GM19193 (cell line): Measurements from ENCODE around the gene APLP1.

ENCODE experiments used
- POLR2A ChIP-seq: IDR thresholded peaks from 4 replicates; pipeline ENCODE4 v1.6.1; 2011; ENCODE audit not compliant: insufficient read depth, insufficient read length; ENCODE audit errors: extremely low read depth

Gene APLP1

GRCh38 chr19:35863018-35863417, 5.4 kb upstream of the APLP1 start:
- no peak for TF ChIP-seq POLR2A

DNA sequence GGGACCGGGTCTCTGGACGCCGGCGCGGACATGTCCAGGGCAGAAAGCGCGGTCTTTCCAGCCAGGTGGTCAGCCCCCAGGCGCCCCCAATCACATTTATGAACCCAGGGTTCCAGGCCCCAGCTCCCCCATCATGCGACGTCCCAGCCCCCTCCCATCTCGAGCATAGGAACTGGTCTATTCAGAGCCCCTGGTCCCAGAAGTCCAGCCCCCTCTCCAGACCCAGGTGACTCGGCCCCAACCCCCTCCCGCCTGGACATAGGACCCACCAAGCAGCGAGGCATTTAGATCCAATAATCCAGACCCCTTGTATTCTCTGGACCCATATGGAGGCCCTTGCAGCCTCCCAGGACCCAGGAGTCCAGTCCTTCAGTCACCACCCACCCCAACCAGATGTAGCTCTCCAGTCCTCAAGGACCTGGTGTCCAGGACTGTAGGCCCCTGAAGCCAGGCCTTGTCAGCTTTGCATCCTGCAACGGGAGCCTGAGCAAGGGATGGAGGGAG, 501 bp downstream of the APLP1 start:
- no peak for TF ChIP-seq POLR2A

GRCh38 chr19:35869327-35870123, 1.2 kb downstream of the APLP1 start:
- no peak for TF ChIP-seq POLR2A

DNA sequence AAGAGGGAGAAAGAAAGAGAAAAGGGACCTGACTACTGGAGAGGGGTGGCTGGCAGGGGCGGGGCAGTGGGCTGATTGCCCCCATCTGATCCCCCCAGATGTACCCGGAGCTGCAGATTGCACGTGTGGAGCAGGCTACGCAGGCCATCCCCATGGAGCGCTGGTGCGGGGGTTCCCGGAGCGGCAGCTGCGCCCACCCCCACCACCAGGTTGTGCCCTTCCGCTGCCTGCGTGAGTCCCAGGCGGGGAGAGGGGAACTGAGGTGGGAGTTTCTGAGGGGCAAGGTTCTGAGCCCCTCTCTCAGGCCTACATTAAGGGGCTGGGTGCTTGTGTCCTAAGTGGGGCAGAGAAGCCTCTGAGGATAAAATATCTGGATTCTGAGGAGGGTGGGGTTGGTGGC, 2.4 kb downstream of the APLP1 start:
- TF ChIP-seq POLR2A, result no peak

GRCh38 chr19:35871611-35872010, 3.2 kb downstream of the APLP1 start:
- TF ChIP-seq POLR2A, result no peak

GRCh38 chr19:35872180-35872579, 3.8 kb downstream of the APLP1 start:
- TF ChIP-seq POLR2A, result no peak

DNA sequence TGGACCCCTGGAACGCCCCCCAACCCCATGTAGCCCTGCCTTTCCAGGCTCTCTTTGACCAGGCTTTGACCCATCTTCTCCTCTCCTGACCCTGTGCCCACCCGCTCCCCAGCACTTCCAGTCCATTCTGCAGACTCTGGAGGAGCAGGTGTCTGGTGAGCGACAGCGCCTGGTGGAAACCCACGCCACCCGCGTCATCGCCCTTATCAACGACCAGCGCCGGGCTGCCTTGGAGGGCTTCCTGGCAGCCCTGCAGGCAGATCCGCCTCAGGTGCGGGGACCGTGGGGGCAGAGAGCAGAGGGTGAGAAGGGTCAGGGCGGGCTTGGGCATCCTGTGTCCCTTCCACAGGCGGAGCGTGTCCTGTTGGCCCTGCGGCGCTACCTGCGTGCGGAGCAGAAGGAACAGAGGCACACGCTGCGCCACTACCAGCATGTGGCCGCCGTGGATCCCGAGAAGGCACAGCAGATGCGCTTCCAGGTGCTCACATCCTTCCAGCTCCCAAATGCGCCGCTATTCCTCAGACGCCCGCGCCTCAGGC, 6.1 kb downstream of the APLP1 start:
- TF ChIP-seq POLR2A, result no peak

- TF ChIP-seq POLR2A, result no peak
These were observed 10.7 kb downstream of the APLP1 start for GRCh38 chr19:35879068-35879467.

DNA sequence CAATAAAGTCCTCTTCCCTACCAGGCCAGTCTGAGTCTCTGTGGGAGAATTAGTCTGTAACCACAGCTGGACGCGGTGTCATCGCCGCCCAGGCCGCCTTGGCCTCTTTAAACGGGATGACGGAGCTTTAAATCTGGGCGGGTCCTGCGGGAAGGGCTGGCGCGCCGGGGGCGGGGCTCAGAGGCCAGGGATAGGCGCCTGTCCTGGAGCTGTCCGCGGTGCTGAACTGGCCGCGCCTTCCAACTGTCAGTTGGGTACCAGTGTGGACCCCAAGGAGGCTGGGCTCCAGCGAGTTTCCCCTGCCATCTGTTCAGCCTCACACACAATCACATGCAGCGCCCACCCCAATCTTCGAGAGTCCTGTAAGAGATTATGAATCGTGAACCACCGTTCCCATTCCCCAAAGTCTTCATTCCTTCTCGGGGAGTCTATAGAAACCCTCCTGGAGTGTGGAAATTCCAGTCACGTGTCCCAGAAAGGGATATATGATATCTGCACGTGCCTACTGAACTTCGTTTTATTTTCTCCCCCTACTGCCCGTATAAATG, 11.5 kb downstream of the APLP1 start:
- TF ChIP-seq POLR2A, result no peak

GRCh38 chr19:35882114-35882832, 13.9 kb downstream of the APLP1 start:
- TF ChIP-seq POLR2A, result no peak

- TF ChIP-seq POLR2A, result no peak
These were observed 15.5 kb downstream of the APLP1 start for GRCh38 chr19:35883882-35884281.

- no peak for TF ChIP-seq POLR2A
These were observed 16.9 kb downstream of the APLP1 start for GRCh38 chr19:35885225-35885738.

DNA sequence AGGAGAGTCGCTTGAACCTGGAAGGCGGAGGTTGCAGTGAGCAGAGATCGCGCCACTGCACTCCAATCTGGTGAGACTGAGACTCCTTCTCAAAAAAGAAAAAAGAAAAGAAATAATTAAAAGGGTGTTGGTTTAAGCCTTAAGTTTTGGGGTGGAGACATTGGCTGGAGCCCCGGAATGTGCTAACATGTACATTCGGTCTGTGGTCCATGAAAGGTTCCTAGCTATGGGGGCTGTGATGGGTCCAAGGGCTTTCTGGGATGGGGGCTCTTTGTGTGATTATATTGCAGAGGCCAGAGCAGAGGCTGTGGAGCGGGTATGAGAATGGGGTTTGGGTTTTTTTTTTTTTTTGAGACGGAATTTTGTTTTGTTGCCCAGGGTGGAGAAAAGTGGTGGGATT, 17.5 kb downstream of the APLP1 start:
- TF ChIP-seq POLR2A, result no peak

DNA sequence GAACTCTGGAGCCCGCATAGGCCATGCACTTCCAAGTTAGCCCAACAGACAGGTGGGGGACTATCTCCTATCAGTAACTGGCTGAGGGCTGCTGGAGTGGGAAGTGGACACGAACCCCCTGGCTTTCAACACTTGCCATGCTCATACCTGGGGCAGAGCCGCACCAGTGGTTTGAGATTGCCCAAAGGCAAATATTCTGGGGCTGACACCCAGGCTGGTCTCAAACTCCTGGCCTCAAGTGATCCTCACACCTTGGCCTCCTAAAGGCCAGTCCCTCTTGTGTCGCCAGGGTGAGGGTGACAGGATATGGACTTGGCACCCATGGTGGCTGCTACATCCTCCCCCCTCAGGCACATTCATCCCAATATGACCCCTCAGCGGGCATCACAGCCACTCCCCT, 18.8 kb downstream of the APLP1 start:
- peak; percentile 50 for TF ChIP-seq POLR2A

DNA sequence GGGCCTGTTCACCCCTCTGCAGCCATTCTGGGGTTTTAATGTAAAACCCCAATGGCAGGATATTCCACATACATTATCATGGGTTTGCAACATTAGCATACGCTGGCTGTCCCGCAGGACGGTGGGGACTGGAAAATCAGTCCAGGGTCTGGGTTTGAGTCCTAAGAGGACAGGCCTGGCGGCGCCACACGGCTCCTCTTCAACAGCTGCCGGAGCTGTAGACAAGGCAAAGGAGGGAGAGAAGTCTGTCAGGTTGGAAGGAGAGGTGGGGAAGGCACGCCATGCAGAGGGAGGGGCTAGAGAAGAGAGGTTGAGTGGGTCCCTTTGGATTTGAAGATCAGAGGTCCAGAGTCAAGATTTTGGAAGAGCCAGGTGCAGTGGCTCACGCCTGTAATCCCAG, 20.0 kb downstream of the APLP1 start:
- no peak for TF ChIP-seq POLR2A

DNA sequence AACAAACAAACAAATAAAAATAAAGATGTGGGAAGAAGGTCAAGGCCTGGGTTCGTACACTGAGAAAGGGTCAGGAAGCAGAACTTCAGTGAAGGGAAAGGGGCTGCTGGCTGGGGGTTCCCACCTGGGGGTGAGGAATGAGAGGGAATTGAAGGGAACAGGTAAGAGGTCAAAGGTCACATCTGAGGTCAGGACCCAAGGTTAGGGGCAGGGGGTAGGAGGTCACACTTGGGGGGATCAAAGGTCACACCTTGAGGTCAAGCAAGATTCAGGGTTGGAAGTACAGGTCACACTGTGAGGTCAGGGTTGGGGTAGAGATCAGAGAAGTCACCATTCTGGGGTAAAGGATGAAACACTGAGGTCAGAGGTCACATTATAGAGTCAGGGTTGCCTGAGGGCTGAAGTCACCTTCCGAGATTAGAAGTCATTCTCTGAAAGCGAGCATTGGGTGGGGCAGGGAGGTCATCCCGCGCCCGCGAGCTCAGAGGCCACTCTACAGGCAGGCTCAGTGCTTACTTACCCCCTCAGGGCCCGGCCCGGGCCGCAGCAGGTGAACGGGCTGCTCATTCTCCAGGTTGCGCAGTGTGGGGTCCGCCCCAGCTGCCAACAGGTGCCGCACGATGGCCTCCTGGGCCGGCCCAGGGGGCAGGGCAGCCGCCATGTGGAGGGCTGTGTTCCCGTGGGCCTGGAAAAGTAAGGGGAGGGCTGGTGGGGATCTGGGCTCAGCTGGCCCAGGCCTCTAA, 21.2 kb downstream of the APLP1 start:
- TF ChIP-seq POLR2A, result peak; percentile 11
